Measurements from ENCODE around the gene NUDCD3.
A peak's percentile ranks its signal among the peaks of the same experiment; 100 is the strongest.

DNA sequence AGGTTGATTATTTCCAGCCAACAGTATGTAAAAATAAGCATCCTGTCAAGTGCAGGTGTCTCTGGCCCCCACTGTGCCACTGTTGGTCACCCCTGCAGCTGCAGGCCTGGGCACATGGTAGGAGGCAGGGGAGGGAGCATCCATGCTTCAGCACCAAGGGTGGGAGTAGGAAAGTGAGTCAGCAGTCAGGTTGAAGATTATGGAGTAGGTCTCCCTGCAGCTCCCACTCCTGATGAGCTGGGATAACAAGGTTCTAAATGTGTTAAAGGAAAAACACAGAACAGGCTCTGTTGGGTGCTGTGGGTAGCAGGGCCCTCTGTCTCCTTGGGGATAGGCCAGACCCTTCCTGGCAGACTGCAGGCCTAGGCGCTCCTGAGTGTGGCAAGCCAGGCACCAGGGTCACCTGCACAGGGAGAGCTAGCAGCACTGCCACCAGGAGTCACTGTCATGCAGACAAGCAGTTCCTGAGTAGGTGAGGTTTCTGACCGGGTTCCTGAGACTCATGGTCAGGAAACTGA, 59.3 kb downstream of the NUDCD3 start:
- TF ChIP-seq GABPA (IDR thresholded peaks at IDR 0.05; ENCODE audit: borderline replicate concordance, insufficient read depth, low read length) (no peak), EP300 (IDR thresholded peaks at IDR 0.05; ENCODE audit: borderline replicate concordance in 1 of 2, low read depth in 2 of 2, low read length in 2 of 2) (no peak), FOSL1 (IDR thresholded peaks at IDR 0.05; ENCODE audit: insufficient read depth, low read depth, low read length) (no peak), JUND (IDR thresholded peaks at IDR 0.05; ENCODE audit: low read length) (no peak), PHF8 (conservative IDR thresholded peaks at IDR 0.05; ENCODE audit: low read depth, low read length) (no peak), KDM1A (IDR thresholded peaks at IDR 0.05; ENCODE audit: borderline replicate concordance, low read length) (no peak), SIX5 (IDR thresholded peaks at IDR 0.05; ENCODE audit: low read depth, low read length) (no peak)
- TF ChIP-seq, protein P1, sequence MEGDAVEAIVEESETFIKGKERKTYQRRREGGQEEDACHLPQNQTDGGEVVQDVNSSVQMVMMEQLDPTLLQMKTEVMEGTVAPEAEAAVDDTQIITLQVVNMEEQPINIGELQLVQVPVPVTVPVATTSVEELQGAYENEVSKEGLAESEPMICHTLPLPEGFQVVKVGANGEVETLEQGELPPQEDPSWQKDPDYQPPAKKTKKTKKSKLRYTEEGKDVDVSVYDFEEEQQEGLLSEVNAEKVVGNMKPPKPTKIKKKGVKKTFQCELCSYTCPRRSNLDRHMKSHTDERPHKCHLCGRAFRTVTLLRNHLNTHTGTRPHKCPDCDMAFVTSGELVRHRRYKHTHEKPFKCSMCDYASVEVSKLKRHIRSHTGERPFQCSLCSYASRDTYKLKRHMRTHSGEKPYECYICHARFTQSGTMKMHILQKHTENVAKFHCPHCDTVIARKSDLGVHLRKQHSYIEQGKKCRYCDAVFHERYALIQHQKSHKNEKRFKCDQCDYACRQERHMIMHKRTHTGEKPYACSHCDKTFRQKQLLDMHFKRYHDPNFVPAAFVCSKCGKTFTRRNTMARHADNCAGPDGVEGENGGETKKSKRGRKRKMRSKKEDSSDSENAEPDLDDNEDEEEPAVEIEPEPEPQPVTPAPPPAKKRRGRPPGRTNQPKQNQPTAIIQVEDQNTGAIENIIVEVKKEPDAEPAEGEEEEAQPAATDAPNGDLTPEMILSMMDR (IDR thresholded peaks at IDR 0.05; ENCODE audit: control extremely low read depth in 1 of 3, insufficient read depth in 1 of 3, low read depth in 1 of 3, low read length in 3 of 3), result peak; percentile 51 to 71 (median 68)
- TF ChIP-seq, protein P2, sequence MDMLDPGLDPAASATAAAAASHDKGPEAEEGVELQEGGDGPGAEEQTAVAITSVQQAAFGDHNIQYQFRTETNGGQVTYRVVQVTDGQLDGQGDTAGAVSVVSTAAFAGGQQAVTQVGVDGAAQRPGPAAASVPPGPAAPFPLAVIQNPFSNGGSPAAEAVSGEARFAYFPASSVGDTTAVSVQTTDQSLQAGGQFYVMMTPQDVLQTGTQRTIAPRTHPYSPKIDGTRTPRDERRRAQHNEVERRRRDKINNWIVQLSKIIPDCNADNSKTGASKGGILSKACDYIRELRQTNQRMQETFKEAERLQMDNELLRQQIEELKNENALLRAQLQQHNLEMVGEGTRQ (IDR thresholded peaks at IDR 0.05; ENCODE audit: low read length), result no peak

Data from H1 (cell line).